ENCODE data around the gene SLC24A5. TPM values are rescaled to one million over a fixed set of nuclear protein-coding genes. Genes with fewer than 3 reads are reported as not detected.

The SLC24A5 gene
- total and polyA plus RNA-seq, 9 of the 15 experiments (the other 6 are each of a cell fraction or from before 2014, with no cell fraction given) = not detected

DNA sequence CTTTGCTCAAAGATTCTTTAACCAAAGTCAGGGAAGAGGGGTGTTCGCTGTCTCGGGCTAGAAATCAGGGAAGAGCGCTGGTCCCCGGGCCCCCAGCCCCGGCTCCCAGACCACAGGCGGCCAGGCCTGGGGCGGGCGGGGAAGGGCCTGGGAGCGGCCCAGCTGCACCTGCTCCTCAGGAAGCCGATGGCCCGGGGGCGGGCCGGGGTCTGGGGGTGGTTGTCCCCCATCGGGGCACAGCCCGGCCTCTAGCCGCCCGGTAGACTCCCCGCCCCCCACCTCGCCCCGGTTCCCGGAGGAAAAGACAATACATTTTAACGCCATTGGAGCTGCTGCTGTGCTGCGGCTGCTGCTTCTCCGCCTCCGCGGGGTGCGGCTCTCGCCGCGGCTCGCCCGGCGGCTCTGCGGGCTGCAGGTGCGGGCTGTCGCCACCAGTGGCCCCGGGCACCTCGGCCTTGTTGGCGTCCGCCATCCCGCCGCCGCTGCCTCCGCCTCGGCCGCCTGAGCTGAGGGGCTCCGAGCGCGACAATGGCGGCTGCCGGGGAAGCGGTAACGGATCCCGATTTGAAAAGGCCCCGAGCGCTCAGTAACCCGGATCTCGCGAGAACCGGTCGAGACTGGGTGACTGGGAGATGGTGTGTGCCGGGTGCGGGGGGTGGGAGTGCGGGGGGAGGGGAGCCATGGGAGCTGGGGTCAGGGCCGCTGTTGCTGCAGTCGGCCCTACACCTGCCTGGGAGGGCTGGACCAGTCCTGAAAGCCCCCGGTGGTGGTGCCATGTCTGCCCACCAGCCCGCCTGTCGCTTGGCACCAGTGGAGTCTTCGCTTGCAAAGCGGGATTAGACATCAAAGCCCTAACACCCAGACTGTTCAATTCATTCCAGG lies 57.2 kb downstream of the SLC24A5 start, which contains the start of gene MYEF2 (continued):
- TF ChIP-seq ZNF57 (CRISPR knock-in tag; IDR thresholded peaks at IDR 0.05) = no peak

DNA sequence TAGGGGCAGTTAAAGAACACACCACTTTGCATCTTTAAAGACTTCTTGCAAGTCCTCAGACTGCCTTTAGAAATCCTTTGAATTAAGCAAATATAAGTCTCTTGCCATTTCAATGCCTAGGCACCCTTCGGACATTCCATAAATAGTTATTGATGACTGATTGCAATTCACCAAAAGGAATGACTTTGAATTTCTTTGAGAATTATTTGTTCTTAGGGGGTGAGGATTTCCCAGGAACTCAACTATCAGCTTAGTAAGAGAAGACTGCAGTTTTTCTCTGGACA lies 57.8 kb downstream of the SLC24A5 start:
- no peak overlapping the region for H3K4me2 ChIP-seq (ENCODE audit: insufficient read depth, low read length)
- ChIA-PET POLR2A (no interaction called here), CTCF (ENCODE audit: low intra/inter-chr PET ratio) (no interaction called here)
- no TSS peak for BruUV-seq (replicated peaks)
- no peaks in the 10 kb centered on the region for H3K9me3 ChIP-seq (replicated peaks; ENCODE audit: control insufficient read depth, insufficient read depth, low read depth, low read length)
- ATAC-seq = no peak
- no peaks in the 10 kb centered on the region for H3K27me3 ChIP-seq (ENCODE audit: control insufficient read depth in 2 of 2, insufficient read depth in 2 of 2, low read length in 2 of 2)
- intact Hi-C loops (cut with micrococcal nuclease) = no loop called here
- H3K4me1 ChIP-seq (replicated peaks in 1 of 2; ENCODE audit: control insufficient read depth in 2 of 2, insufficient read depth in 2 of 2, low read length in 2 of 2) = peaks cover 0 to 6% of the 10 kb centered on the region in 2 experiments; a peak in 2 of 5 replicates
- no peaks in the 10 kb centered on the region for H4K20me1 ChIP-seq (replicated peaks; ENCODE audit: control insufficient read depth, insufficient read depth, low read length)
- in situ Hi-C loops (cut with MboI) = no loop called here
- H3K4me3 ChIP-seq = no peak overlapping the region
- no peak for DNase-seq (ENCODE audit: extremely low read depth in 1 of 4, low spot score in 3 of 4)
- no peak overlapping the region for H3K27ac ChIP-seq (ENCODE audit: extremely low read depth, low read depth, low read length)
- no peaks in the 10 kb centered on the region for H3K79me2 ChIP-seq (ENCODE audit: control insufficient read depth, insufficient read depth, low read length)
- H3K36me3 ChIP-seq (ENCODE audit: control insufficient read depth, insufficient read depth, low read length) = no peaks in the 10 kb centered on the region
- FAIRE-seq = no peak
- no peaks in the 10 kb centered on the region for H3K9me1 ChIP-seq (ENCODE audit: control insufficient read depth, insufficient read depth, low read length)
- H2AFZ ChIP-seq (ENCODE audit: low read depth, low read length) = no peak overlapping the region
- 4% methylated on average over 1 of the region's 1 CpG for WGBS (ENCODE audit: insufficient coverage, low coverage, missing lambda C conversion rate)
- TF ChIP-seq ZFP36 (IDR thresholded peaks at IDR 0.05; ENCODE audit: low read depth, low read length, partially characterized antibody) = no peak
- no peak for TF ChIP-seq RBM15 (IDR thresholded peaks at IDR 0.05; ENCODE audit: insufficient read depth, low read length)
- TF ChIP-seq CBX5 (IDR thresholded peaks at IDR 0.05; ENCODE audit: borderline replicate concordance, low read depth) = no peak
- no peak for TF ChIP-seq EGR1 (conservative IDR thresholded peaks at IDR 0.05)
- H3K9ac ChIP-seq (ENCODE audit: insufficient read depth in 1 of 2, low read depth in 2 of 2, low read length in 2 of 2) = no peak overlapping the region

Data from K562 (cell line).